HL-60/S4 treated with phorbol 12-myristate 13-acetate at 8.2 ng/mL for 4 days and 3 days (cell line): ENCODE measurements around the gene NMNAT3.
"Not testable (repeated sequence)": the region's sequence is repeated elsewhere in the genome, so short reads cannot be mapped to it uniquely, and the experiment has no call there.

ENCODE experiments used
- in situ Hi-C: fragments of 300-500 bp; cut with MboI; formaldehyde crosslinking; loops from 2 replicates; pipeline ENCODE4 v1.15.0; 2022; ENCODE audit warnings: low sequenced_read_pairs

The NMNAT3 gene

GRCh38 chr3:139639662-139640061 lies 38.1 kb downstream of the NMNAT3 start:
- in situ Hi-C loops = no loop called here

GRCh38 chr3:139638518-139638917 lies 39.3 kb downstream of the NMNAT3 start:
- in situ Hi-C loops = no loop called here

GRCh38 chr3:139636511-139636910 lies 41.3 kb downstream of the NMNAT3 start:
- in situ Hi-C loops = no loop called here

GRCh38 chr3:139634111-139634635 lies 43.6 kb downstream of the NMNAT3 start:
- in situ Hi-C loops = no loop called here

- in situ Hi-C loops = no loop called here
Measured at GRCh38 chr3:139633511-139633910, 44.3 kb downstream of the NMNAT3 start.

- in situ Hi-C loops = no loop called here
Measured at GRCh38 chr3:139630542-139630941, 47.2 kb downstream of the NMNAT3 start.

GRCh38 chr3:139629033-139629432 lies 48.7 kb downstream of the NMNAT3 start:
- in situ Hi-C loops = no loop called here

GRCh38 chr3:139627759-139628158 lies 50.0 kb downstream of the NMNAT3 start:
- in situ Hi-C loops = no loop called here

GRCh38 chr3:139620438-139620837 lies 57.3 kb downstream of the NMNAT3 start:
- in situ Hi-C loops = no loop called here

- in situ Hi-C loops = no loop called here
Measured at GRCh38 chr3:139619484-139619883, 58.3 kb downstream of the NMNAT3 start.

- in situ Hi-C loops = no loop called here
Measured at GRCh38 chr3:139617672-139618268, 60.0 kb downstream of the NMNAT3 start.

- in situ Hi-C loops = no loop called here
Measured at GRCh38 chr3:139611528-139611927, 66.2 kb downstream of the NMNAT3 start.

GRCh38 chr3:139610886-139611285 lies 66.9 kb downstream of the NMNAT3 start:
- in situ Hi-C loops = no loop called here

GRCh38 chr3:139608924-139609323 lies 68.8 kb downstream of the NMNAT3 start:
- in situ Hi-C loops = no loop called here

GRCh38 chr3:139608108-139608380 lies 69.7 kb downstream of the NMNAT3 start:
- in situ Hi-C loops = no loop called here

GRCh38 chr3:139607257-139608107 lies 70.3 kb downstream of the NMNAT3 start:
- in situ Hi-C loops = no loop called here

GRCh38 chr3:139602003-139602402 lies 75.8 kb downstream of the NMNAT3 start:
- in situ Hi-C loops = no loop called here

GRCh38 chr3:139601191-139601961 lies 76.4 kb downstream of the NMNAT3 start:
- in situ Hi-C loops = no loop called here

- in situ Hi-C loops = no loop called here
Measured at GRCh38 chr3:139597947-139598346, 79.8 kb downstream of the NMNAT3 start.

- in situ Hi-C loops = not testable (repeated sequence)
Measured at GRCh38 chr3:139591186-139591585, 86.6 kb downstream of the NMNAT3 start.

GRCh38 chr3:139588450-139588849 lies 89.3 kb downstream of the NMNAT3 start:
- in situ Hi-C loops = no loop called here

- in situ Hi-C loops = no loop called here
Measured at GRCh38 chr3:139587797-139588196, 90.0 kb downstream of the NMNAT3 start.
